HG02852 (cell line): Measurements from ENCODE around the gene NELFB.
A peak's percentile ranks its signal among the peaks of the same experiment; 100 is the strongest.

Source experiments
- ATAC-seq: cut with Tn5 transposase; IDR thresholded peaks from one replicate; pipeline ENCODE4 v1.9.1; 2021; ENCODE audit warnings: mild to moderate bottlenecking, moderate library complexity; ENCODE audit not compliant: unreplicated experiment

The NELFB gene

DNA sequence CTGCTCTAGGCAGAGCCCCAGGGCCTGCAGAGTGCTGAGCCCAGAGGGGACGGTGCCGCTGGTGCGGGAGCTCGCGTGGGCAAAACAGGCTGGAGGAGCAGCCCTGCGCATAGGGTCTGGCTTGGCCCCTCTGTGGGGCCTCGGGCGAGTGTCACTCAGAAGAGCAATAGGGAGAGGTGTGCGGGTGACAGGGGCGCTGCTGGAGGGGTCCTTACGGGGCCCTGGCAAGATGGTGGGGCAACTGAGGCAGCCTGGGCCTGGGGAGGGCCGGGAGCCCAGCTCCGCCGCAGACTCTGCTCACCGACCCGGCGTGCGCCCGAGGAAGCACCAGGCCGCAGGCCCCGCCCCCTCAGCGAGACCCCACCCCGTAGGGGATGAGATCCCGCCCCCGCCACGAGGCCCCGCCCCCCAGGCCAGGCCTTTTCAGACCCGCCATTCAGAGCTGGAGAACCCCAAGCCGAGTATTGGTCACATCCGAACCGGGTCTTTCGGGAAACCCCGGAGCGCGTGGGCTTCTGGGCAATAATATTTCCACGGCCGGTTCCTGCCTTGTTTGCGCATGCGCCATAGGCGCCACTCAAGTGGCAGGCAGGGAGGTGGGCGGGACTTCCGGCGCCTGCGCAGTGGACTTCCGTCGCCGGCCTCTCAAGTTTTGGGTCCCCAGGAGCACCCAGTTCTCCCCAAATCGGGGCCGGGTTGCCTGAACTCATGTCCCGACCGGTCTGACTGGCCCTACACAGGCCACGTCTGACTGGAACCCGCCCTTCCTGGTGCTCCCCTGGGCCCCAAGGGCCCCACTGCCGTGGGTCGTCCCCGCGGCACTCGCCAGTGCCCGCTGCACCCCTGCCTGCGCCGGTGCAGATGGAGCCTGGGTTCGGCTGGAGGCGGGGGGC, 31.8 kb upstream of the NELFB start:
- ATAC-seq, result peak; percentile 58

- no peak for ATAC-seq
These were observed 30.1 kb upstream of the NELFB start, which contains the start of gene CYSRT1 for GRCh38 chr9:137224830-137225694. Gene CYSRT1, plus strand, starts transcription at chr9:137225174. Its CDS starts 448 bp downstream, at chr9:137225622.

DNA sequence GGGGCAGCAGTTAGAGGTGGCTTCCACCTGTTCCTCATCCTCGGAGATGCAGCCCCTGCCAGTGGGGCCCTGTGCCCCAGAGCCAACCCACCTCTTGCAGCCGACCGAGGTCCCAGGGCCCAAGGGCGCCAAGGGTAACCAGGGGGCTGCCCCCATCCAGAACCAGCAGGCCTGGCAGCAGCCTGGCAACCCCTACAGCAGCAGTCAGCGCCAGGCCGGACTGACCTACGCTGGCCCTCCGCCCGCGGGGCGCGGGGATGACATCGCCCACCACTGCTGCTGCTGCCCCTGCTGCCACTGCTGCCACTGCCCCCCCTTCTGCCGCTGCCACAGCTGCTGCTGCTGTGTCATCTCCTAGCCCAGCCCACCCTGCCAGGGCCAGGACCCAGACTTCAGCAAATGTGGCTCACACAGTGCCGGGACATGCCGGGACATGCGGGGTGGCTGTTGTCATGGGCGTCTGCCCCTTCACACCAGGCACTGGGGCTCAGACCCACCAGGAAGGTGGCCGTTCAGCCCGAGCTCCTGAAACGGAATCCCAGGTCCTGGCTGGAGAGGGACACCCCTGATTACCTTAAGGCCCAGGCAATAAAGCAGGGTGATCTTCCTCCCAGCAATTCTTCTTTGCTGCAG, 29.3 kb upstream of the NELFB start:
- ATAC-seq, result no peak

DNA sequence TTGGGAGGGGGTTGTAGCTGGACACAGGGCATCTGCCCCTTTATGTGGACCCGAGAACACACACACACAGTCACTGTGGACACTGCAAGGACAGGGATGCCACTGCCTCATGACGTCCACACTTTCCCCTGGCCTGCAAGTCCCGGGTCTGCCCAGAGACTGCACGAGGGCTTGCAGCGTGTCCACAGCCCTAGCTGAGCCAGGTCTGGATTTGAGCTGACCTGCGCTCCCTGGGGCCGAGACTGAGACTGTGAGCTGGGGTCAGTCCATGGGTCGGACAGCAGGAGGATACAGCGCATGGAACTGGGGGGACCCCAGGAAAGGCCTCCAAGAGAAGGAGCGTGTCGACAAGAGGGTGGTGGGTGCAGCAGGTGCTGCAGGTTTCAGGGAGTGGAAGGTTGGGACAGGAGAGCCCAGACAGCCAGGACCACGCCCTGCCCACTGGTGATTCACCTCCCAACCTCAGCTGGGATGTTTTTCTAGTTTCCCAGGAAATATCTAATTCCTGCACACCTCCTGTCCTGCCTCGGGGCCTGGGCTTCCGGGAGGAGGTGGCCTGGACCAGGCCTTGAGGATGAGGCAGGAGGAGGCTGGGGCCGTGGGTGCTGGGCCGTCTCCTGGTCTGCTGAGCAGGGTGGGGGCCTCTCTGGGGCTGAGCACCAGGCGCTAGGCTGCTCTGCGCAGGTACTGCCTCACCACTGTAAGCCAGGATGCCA, 28.6 kb upstream of the NELFB start:
- no peak for ATAC-seq

DNA sequence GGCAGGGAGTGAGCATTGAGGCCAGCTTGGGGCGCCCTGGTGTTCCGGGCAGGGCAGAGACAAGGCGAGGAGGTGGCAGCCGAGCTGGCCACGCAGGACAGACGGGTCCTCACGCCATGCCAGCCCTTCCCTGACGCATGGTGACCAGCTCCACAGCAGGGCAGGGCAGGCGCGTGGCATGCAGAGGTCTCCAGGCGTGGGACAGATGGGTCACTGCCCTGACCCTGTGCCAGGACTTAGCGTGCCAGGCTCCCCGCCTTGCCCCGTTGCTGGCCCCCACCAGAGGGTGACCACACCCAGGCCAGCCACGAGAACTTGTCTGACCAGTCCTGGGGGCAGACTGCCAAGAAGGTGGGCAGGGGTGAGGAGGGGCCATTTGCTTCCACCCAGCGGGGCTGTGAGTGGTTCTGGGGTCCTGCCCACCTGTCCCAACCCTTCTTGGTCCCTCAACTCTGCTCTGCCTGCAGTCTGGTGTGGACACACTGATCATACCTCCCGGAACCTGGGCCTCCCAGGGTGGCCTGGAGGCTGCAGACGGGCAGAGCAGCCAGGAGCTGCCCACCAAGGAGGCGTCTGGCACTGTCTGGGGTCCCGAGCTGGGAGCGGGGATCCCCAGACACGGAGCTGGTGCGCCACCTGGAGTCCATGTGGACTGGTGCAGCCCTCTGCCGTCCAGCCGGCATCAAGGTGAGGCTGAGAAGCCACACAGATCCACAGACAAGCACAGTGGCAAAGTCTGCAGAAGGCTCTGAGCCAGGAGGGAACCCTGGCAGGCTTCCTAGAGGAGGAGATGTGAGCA, 27.9 kb upstream of the NELFB start, which contains the start of gene RNF224:
Gene RNF224 (plus strand): TSS at position 449 of the 799 bp plus-strand sequence. CDS start 834 bp downstream, outside the sequence.
- no peak for ATAC-seq

DNA sequence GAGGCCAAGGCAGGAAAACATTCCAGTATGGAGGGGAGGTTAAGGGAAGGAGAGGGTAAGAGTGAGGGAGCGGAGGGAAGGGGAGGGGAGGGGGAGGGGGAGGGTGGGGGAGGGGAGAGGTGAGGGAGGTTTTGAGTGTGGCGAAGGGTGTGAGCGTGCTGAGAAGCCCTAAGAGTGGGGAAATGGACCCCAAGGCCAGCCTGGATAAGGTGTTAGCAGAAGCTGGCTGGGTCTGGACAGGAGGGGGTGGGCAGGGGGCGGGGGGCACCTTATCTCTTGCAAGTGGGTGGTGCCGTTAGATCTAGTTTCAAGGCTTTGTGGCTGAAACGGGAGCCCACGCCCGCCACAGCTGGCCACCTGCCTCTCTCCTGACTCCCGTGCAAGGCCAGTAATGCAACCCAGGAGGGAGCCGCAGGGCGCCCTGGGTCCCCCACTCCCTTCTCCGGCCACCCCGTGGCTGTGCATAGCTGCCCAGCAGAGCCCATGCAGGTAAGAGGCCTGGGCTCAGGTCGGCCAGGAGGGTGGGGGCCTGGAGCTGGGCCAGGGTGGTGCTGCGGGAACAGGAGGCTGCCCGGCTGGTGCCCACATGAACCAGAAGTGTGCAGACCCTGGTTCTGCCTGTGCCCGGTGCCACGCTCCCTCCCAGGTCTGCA, 27.1 kb upstream of the NELFB start:
- ATAC-seq, result no peak

- no peak for ATAC-seq
These were observed 26.6 kb upstream of the NELFB start for GRCh38 chr9:137228506-137228967.

DNA sequence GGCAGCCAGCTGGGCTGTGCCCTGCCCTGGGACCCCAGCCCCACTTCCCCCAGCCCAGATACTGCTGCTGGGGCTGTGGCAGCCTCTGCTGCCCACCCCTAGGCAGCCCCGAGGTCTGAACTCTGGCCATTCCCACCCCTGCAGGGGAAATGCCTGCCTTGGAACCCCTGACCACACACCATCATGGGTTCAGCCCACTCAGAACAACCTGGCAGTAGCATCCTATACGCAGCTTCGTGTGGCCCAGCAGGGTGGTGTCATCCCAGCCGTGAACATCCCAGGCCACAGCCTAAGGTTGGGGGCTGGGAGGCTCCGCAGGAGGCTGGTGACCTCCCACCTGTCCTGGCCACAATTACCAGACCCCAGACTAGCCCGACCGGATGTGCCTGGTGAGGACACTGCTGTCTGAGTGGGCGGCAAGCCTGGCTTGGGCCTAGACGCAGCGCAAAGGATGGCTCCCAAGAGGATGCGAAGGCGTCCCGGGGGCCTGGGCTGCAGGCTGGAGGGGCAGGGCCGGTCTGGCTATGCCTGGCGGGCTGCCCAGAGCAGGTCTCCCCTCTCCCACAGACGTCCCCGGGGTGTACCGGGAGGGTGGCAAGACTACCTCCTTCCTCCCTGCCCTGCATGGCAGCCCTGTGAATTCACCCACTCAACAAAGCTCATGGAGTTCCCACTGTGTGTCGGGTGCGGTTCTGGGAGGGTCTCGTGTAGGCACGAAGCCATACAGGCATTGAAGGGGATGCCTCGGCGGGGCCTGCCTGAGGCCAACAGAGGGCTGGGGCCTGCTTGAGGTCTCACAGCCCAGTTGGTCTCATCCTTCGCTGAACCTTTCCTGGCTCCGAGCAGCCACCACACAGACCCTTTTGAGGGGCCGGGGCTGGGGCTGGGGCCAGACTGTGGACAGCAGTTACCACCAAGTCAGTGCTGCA, 25.9 kb upstream of the NELFB start:
- ATAC-seq, result no peak

- no peak for ATAC-seq
These were observed 25.0 kb upstream of the NELFB start for GRCh38 chr9:137229903-137230704.

DNA sequence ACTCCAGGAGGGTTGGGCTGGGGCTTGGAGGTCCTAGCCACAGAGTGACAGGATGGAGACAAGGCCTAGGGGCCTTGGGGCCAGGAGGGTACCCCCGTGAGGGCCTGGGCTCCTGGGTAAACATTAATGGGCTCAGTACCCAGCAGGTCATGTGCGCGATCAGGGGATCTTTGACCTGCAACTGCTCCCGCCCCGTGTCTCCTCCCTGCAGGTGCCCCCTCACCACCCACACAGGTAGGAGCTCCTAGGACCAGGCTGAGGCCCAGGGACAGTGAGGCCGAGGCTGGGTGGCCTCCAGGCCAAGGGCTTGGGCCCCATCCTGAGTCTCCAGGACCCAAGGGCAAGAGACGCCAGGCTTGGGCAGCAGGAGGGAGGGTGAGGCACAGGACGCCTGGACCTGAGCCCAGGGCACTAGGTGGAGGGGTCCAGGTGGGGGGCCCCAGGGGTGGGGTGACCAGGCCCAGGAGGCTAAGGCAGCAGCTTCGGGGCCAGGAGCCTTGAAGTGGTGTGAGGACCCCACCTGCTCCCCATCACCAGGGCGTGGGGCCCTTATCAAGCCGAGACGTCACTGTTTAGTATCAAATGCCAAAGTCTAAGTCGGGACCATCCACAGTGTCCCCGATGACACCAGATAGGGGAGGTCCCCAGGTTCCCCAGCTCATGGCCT, 24.3 kb upstream of the NELFB start, which contains the start of gene SLC34A3:
Gene SLC34A3 (plus strand): TSS at position 197 of the 667 bp plus-strand sequence. CDS start 802 bp downstream, outside the sequence.
- no peak for ATAC-seq

- ATAC-seq, result no peak
These were observed 23.6 kb upstream of the NELFB start for GRCh38 chr9:137231372-137232039.

DNA sequence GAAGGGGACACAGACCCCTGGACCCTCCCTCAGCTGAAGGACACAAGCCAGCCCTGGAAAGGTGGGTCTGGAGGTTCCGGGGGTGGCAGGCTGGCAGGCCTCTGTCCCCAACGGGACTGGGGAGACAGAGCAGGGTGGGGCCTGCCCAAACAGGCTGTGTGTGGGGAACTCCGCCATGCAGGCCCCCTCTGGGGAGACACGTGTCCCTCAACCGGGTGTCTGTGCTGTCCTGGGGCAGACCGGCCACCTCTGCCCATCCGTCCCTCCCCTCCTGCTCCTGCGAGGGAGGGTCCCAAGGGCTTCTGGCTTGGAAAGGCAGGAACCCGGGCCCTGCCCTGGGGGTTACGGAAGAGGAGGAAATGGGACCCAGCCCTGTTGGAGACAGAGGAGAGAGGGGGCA, 23.0 kb upstream of the NELFB start:
- ATAC-seq, result no peak

- no peak for ATAC-seq
These were observed 22.6 kb upstream of the NELFB start for GRCh38 chr9:137232510-137232909.

- no peak for ATAC-seq
These were observed 21.8 kb upstream of the NELFB start for GRCh38 chr9:137233143-137233980.
